H9 (cell line): ENCODE data around the gene CYGB. TPM values are rescaled to one million over a fixed set of nuclear protein-coding genes. Genes with fewer than 3 reads are reported as not detected.
"Not testable (repeated sequence)": the region's sequence is repeated elsewhere in the genome, so short reads cannot be mapped to it uniquely, and the experiment has no call there.

ENCODE experiments used
- DNase-seq: peaks from one replicate; pipeline ENCODE4 v3.0.0-alpha.2; 2017
- H2AFZ ChIP-seq: one replicate; pipeline ENCODE4 v1.6.1; 2013; ENCODE audit warnings: mild to moderate bottlenecking, low read length, control low read depth, moderate library complexity
- H2AK5ac ChIP-seq: 2 replicates; pipeline ENCODE4 v1.6.1; 2013; ENCODE audit warnings: low read length, control low read depth, mixed read lengths; ENCODE audit not compliant: insufficient read length
- H2BK120ac ChIP-seq: one replicate; pipeline ENCODE4 v1.6.1; 2013; ENCODE audit warnings: low read depth, mild to moderate bottlenecking, low read length, control low read depth, inconsistent platforms; ENCODE audit not compliant: poor library complexity, severe bottlenecking
- H2BK12ac ChIP-seq: 2 replicates; pipeline ENCODE4 v1.6.1; 2013; ENCODE audit warnings: low read length, control low read depth, mixed read lengths, low read depth; ENCODE audit not compliant: insufficient read length
- H2BK15ac ChIP-seq: 2 replicates; pipeline ENCODE4 v1.6.1; 2013; ENCODE audit warnings: low read depth, low read length, control low read depth
- H2BK20ac ChIP-seq: one replicate; pipeline ENCODE4 v1.6.1; 2013; ENCODE audit warnings: low read depth, mild to moderate bottlenecking, low read length, control low read depth, inconsistent platforms; ENCODE audit not compliant: poor library complexity, severe bottlenecking
- H2BK5ac ChIP-seq: 2 replicates; pipeline ENCODE4 v1.6.1; 2013; ENCODE audit warnings: low read length, control low read depth, mixed read lengths; ENCODE audit not compliant: insufficient read length
- H3K14ac ChIP-seq: 2 replicates; pipeline ENCODE4 v1.6.1; 2013; ENCODE audit warnings: low read length, control low read depth; ENCODE audit not compliant: insufficient read depth
- H3K18ac ChIP-seq: 2 replicates; pipeline ENCODE4 v1.6.1; 2013; ENCODE audit warnings: low read depth, mild to moderate bottlenecking, mixed read lengths, low read length, control low read depth; ENCODE audit not compliant: insufficient read length
- H3K23ac ChIP-seq: 2 replicates; pipeline ENCODE4 v1.6.1; 2013; ENCODE audit warnings: low read length, control low read depth, mixed read lengths, low read depth; ENCODE audit not compliant: insufficient read length
- H3K23me2 ChIP-seq: 2 replicates; pipeline ENCODE4 v1.6.1; 2013; ENCODE audit warnings: low read depth, mild to moderate bottlenecking, mixed read lengths, low read length, control low read depth; ENCODE audit not compliant: insufficient read length, poor library complexity, severe bottlenecking
- H3K27ac ChIP-seq: 2 replicates; pipeline ENCODE4 v1.5.1; 2013; ENCODE audit warnings: low read length, control low read depth, mixed read lengths, low read depth; ENCODE audit not compliant: insufficient read length
- H3K27me3 ChIP-seq: 2 replicates; pipeline ENCODE4 v1.6.1; 2013; ENCODE audit warnings: low read length, control low read depth, inconsistent platforms; ENCODE audit not compliant: insufficient read depth
- H3K4ac ChIP-seq: 2 replicates; pipeline ENCODE4 v1.6.1; 2013; ENCODE audit warnings: low read depth, mild to moderate bottlenecking, control low read depth, inconsistent platforms, low read length, moderate library complexity
- H3K4me1 ChIP-seq: 2 replicates; pipeline ENCODE4 v1.6.1; 2013; ENCODE audit warnings: low read length, control low read depth, inconsistent platforms; ENCODE audit not compliant: insufficient read depth
- H3K4me2 ChIP-seq: 2 replicates; pipeline ENCODE4 v1.6.1; 2013; ENCODE audit warnings: low read length, control low read depth, mixed read lengths; ENCODE audit not compliant: insufficient read length, insufficient read depth
- H3K56ac ChIP-seq: 2 replicates; pipeline ENCODE4 v1.6.1; 2013; ENCODE audit warnings: low read depth, mild to moderate bottlenecking, mixed read lengths, low read length, control low read depth; ENCODE audit not compliant: insufficient read length
- H3K79me1 ChIP-seq: 2 replicates; pipeline ENCODE4 v1.6.1; 2013; ENCODE audit warnings: low read depth, mild to moderate bottlenecking, moderate library complexity, low read length, control low read depth, inconsistent platforms; ENCODE audit not compliant: insufficient read depth, poor library complexity, severe bottlenecking
- H3K79me2 ChIP-seq: 2 replicates; pipeline ENCODE4 v1.6.1; 2013; ENCODE audit warnings: low read length, control low read depth, inconsistent platforms; ENCODE audit not compliant: insufficient read depth
- H3K9ac ChIP-seq: 2 replicates; pipeline ENCODE4 v1.6.1; 2013; ENCODE audit warnings: low read length, control low read depth, mixed read lengths; ENCODE audit not compliant: insufficient read length; ENCODE audit errors: extremely low read depth
- H3K9me3 ChIP-seq: one replicate; pipeline ENCODE4 v1.6.1; 2013; ENCODE audit warnings: low read depth, low read length, inconsistent platforms; ENCODE audit not compliant: control insufficient read depth
- H3T11ph ChIP-seq: one replicate; pipeline ENCODE4 v1.6.1; 2013; ENCODE audit warnings: mild to moderate bottlenecking, low read length, control low read depth, inconsistent platforms
- H4K20me1 ChIP-seq: one replicate; pipeline ENCODE4 v1.6.1; 2013; ENCODE audit not compliant: control insufficient read depth, insufficient read length, insufficient read depth
- H4K5ac ChIP-seq: 2 replicates; pipeline ENCODE4 v1.6.1; 2013; ENCODE audit warnings: low read depth, mild to moderate bottlenecking, mixed read lengths, low read length, control low read depth; ENCODE audit not compliant: insufficient read length
- H4K8ac ChIP-seq: replicated peaks from 2 replicates; pipeline ENCODE4 v1.6.1; 2013; ENCODE audit warnings: low read length, control low read depth, mixed read lengths, low read depth; ENCODE audit not compliant: insufficient read length
- H4K91ac ChIP-seq: 2 replicates; pipeline ENCODE4 v1.6.1; 2013; ENCODE audit warnings: low read depth, mild to moderate bottlenecking, moderate library complexity, mixed read lengths, low read length, control low read depth; ENCODE audit not compliant: insufficient read length
- H3K27ac Mint-ChIP-seq, 3 experiments: 2 replicates in 2 of 3; 3 replicates in 1 of 3; pipeline ENCODE4 v1.8.0; 2020 to 2021; ENCODE audit warnings: mixed read lengths in 3 of 3, mild to moderate bottlenecking in 1 of 3, moderate library complexity in 1 of 3
- H3K27me3 Mint-ChIP-seq: 2 replicates; pipeline ENCODE4 v1.8.0; 2021; ENCODE audit warnings: low read depth, mild to moderate bottlenecking, moderate library complexity, mixed read lengths
- H3K36me3 Mint-ChIP-seq, 3 experiments: 2 replicates in 2 of 3; 3 replicates in 1 of 3; pipeline ENCODE4 v1.8.0; 2020 to 2021; ENCODE audit warnings: low read depth in 3 of 3, mixed read lengths in 3 of 3; ENCODE audit not compliant: insufficient read depth in 1 of 3
- H3K4me1 Mint-ChIP-seq, 2 experiments: 2 replicates each; pipeline ENCODE4 v1.8.0; 2020; ENCODE audit warnings: mixed read lengths in 2 of 2
- H3K4me3 Mint-ChIP-seq, 2 experiments: 2 replicates in 1 of 2; 3 replicates in 1 of 2; pipeline ENCODE4 v1.8.0; 2020 to 2021; ENCODE audit warnings: mild to moderate bottlenecking in 2 of 2, mixed read lengths in 2 of 2, moderate library complexity in 1 of 2
- H3K9me3 Mint-ChIP-seq, 2 experiments: 2 replicates in 1 of 2; 3 replicates in 1 of 2; pipeline ENCODE4 v1.8.0; 2020; ENCODE audit warnings: mild to moderate bottlenecking in 2 of 2, mixed read lengths in 2 of 2, moderate library complexity in 1 of 2
- WGBS: extraction: QIAGEN DNeasy Blood & Tissue Kit; methylation state at CpG from one replicate; pipeline ENCODE4 v1.1.7; 2013; ENCODE audit warnings: missing lambda C conversion rate, low lambda C conversion rate, mixed read lengths; ENCODE audit not compliant: insufficient read length; ENCODE audit errors: extremely low coverage; 5-methylcytosine and 5-hydroxymethylcytosine counted together
- total RNA-seq: library from RNA; stranded (reverse); gene quantifications from 2 replicates; pipeline ENCODE4 v1.2.1, GENCODE V29; 2021
- TF ChIP-seq, protein P1 (sequence below): fragments of 200-600 bp; sonication (generic); conservative IDR thresholded peaks from 3 replicates; pipeline ENCODE4 v1.8.0; 2021; ENCODE audit warnings: antibody characterized with exemption, mild to moderate bottlenecking

CYGB gene
- total RNA-seq, 1 experiment from 2014 or later = 2.4 TPM

DNA sequence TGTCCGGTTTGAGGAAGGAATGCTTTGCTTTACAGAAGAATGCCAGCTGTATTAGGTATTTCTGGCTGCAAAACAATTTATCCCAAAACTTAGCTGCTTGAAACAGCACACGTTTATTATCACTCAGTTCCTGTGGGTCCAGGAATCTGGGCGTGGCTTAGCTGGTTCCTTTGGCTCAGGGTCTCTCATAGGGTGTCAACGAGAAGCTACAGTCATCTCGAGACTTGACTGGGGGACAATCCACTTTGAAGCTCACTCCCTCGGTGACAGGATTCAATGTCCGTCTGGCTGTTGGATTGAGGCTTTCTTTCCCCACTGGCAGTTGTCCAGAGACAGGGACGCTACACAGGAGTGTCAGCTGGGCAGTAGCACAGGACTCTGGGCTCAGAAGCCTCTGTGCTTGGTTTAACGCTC lies 26.7 kb downstream of the CYGB start:
- no peak overlapping the region for H2AK5ac ChIP-seq
- no peak overlapping the region for H2BK15ac ChIP-seq
- H4K20me1 ChIP-seq = no peaks in the 10 kb centered on the region
- H3K4me2 ChIP-seq = no peak overlapping the region
- H3K27ac ChIP-seq = no peak overlapping the region
- H3K79me2 ChIP-seq = no peaks in the 10 kb centered on the region
- TF ChIP-seq, protein P1, sequence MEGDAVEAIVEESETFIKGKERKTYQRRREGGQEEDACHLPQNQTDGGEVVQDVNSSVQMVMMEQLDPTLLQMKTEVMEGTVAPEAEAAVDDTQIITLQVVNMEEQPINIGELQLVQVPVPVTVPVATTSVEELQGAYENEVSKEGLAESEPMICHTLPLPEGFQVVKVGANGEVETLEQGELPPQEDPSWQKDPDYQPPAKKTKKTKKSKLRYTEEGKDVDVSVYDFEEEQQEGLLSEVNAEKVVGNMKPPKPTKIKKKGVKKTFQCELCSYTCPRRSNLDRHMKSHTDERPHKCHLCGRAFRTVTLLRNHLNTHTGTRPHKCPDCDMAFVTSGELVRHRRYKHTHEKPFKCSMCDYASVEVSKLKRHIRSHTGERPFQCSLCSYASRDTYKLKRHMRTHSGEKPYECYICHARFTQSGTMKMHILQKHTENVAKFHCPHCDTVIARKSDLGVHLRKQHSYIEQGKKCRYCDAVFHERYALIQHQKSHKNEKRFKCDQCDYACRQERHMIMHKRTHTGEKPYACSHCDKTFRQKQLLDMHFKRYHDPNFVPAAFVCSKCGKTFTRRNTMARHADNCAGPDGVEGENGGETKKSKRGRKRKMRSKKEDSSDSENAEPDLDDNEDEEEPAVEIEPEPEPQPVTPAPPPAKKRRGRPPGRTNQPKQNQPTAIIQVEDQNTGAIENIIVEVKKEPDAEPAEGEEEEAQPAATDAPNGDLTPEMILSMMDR = no peak
- no peak overlapping the region for H3K9ac ChIP-seq
- no peaks in the 10 kb centered on the region for H3K79me1 ChIP-seq
- H3K56ac ChIP-seq = no peak overlapping the region
- no peaks in the 10 kb centered on the region for H3K27me3 ChIP-seq
- H3T11ph ChIP-seq = no peak overlapping the region
- H3K36me3 Mint-ChIP-seq = no peaks in the 10 kb centered on the region
- H3K23me2 ChIP-seq = no peaks in the 10 kb centered on the region
- H2BK12ac ChIP-seq = no peak overlapping the region
- no peaks in the 10 kb centered on the region for H3K9me3 ChIP-seq
- peaks cover 0 to 10% of the 10 kb centered on the region in 2 experiments; a peak in 2 of 4 replicates for H3K4me1 Mint-ChIP-seq
- H4K8ac ChIP-seq = no peak overlapping the region
- H4K91ac ChIP-seq = no peak overlapping the region
- no peak overlapping the region for H2BK5ac ChIP-seq
- no peak overlapping the region for H3K27ac Mint-ChIP-seq
- H2BK120ac ChIP-seq = no peak overlapping the region
- no peak overlapping the region for H3K18ac ChIP-seq
- no peak overlapping the region for H2BK20ac ChIP-seq
- no CpG with 5 or more reads among the region's 9 CpGs for WGBS
- H3K4me1 ChIP-seq = no peaks in the 10 kb centered on the region
- H4K5ac ChIP-seq = no peak overlapping the region
- no peak overlapping the region for H3K23ac ChIP-seq
- no peak overlapping the region for H2AFZ ChIP-seq
- DNase-seq = no peak
- peaks cover 32% of the 10 kb centered on the region for H3K27me3 Mint-ChIP-seq
- H3K4me3 Mint-ChIP-seq = no peak overlapping the region
- H3K4ac ChIP-seq = no peak overlapping the region
- no peak overlapping the region for H3K14ac ChIP-seq
- no peaks in the 10 kb centered on the region; a peak in 1 of 5 replicates for H3K9me3 Mint-ChIP-seq

DNA sequence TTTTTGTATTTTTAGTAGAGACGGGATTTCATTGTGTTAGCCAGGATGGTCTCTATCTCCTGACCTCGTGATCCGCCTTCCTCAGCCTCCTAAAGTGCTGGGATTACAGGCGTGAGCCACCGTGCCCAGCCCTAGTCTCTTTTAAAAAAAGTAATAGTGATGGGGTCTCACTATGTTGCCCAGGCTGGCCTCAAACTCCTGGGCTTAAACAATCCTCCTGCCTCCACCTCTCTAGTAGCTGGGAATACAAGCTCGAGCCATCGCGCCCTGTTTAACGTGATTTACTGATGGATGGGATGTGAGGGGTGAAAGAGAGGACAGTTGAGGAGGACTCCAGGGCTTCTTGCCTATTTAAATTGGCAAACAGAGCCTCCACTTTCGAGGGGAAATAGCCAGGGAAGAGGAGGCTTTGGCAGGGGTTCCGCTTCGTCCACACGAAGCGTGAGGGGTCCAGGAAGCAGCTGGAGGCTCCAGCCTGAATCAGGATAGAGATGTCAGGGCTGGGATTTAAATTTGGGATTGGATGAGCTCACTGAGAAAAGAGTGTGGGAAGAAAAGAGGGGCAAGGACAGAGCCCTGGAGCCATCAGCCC lies 28.9 kb downstream of the CYGB start:
- not testable (repeated sequence) for H4K8ac ChIP-seq, H3K9me3 Mint-ChIP-seq, DNase-seq, H2BK12ac ChIP-seq, H2BK15ac ChIP-seq, H3K23ac ChIP-seq, H3K14ac ChIP-seq, H4K91ac ChIP-seq, H2BK20ac ChIP-seq, H2BK5ac ChIP-seq, H2AK5ac ChIP-seq, H3K56ac ChIP-seq, H3K9ac ChIP-seq, H3T11ph ChIP-seq, H3K4ac ChIP-seq, H4K5ac ChIP-seq, H2AFZ ChIP-seq, H3K4me1 ChIP-seq, H3K4me3 Mint-ChIP-seq, H3K79me1 ChIP-seq, H2BK120ac ChIP-seq, H3K79me2 ChIP-seq, H3K27me3 ChIP-seq, H3K4me2 ChIP-seq, H3K36me3 Mint-ChIP-seq, H3K18ac ChIP-seq, H3K9me3 ChIP-seq, H4K20me1 ChIP-seq, H3K23me2 ChIP-seq, H3K27ac ChIP-seq
- peaks cover 2 to 13% of the 10 kb centered on the region in 2 experiments for H3K4me1 Mint-ChIP-seq
- H3K27ac Mint-ChIP-seq = 0 out of 7 replicates have a peak overlapping the region, but pooled peaks of 1 of the 3 experiments have one; percentile 13
- H3K27me3 Mint-ChIP-seq = peaks cover 32% of the 10 kb centered on the region
- WGBS = no CpG with 5 or more reads among the region's 14 CpGs
